GM20000 (cell line): ENCODE measurements around the gene LRRTM3.

Source experiments
- DNase-seq: peaks from one replicate; pipeline ENCODE4 v3.0.0; 2012; ENCODE audit warnings: low spot score
- TF ChIP-seq, protein P1 (sequence below): IDR thresholded peaks from 2 replicates; pipeline ENCODE4 v1.5.1; 2012; ENCODE audit warnings: mild to moderate bottlenecking, control low read depth; ENCODE audit errors: extremely low read depth, missing control alignments

Gene LRRTM3

DNA sequence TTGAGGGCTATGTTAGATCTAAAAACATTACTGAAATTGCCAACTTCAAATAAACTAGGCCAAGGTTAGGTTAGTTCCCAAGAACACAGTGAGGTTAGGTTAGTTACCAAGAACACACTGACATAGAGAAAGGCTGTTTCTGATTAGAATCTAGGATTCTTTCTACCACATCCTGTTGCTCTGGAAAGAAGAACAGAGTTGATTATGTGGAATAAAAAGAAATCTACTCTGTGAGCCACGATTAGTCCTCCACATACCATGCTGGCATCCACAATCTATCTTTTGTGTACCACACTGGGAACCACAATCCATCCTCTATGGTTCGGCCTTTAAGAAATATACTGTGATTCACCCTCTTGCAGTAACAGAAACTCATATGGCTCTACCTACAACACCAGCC lies 91.4 kb downstream of the LRRTM3 start:
- TF ChIP-seq, protein P1, sequence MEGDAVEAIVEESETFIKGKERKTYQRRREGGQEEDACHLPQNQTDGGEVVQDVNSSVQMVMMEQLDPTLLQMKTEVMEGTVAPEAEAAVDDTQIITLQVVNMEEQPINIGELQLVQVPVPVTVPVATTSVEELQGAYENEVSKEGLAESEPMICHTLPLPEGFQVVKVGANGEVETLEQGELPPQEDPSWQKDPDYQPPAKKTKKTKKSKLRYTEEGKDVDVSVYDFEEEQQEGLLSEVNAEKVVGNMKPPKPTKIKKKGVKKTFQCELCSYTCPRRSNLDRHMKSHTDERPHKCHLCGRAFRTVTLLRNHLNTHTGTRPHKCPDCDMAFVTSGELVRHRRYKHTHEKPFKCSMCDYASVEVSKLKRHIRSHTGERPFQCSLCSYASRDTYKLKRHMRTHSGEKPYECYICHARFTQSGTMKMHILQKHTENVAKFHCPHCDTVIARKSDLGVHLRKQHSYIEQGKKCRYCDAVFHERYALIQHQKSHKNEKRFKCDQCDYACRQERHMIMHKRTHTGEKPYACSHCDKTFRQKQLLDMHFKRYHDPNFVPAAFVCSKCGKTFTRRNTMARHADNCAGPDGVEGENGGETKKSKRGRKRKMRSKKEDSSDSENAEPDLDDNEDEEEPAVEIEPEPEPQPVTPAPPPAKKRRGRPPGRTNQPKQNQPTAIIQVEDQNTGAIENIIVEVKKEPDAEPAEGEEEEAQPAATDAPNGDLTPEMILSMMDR, result no peak
- no peak for DNase-seq

- TF ChIP-seq, protein P1, result no peak
- DNase-seq, result no peak
Observed at GRCh38 chr10:67022099-67022498, 96.3 kb downstream of the LRRTM3 start.

DNA sequence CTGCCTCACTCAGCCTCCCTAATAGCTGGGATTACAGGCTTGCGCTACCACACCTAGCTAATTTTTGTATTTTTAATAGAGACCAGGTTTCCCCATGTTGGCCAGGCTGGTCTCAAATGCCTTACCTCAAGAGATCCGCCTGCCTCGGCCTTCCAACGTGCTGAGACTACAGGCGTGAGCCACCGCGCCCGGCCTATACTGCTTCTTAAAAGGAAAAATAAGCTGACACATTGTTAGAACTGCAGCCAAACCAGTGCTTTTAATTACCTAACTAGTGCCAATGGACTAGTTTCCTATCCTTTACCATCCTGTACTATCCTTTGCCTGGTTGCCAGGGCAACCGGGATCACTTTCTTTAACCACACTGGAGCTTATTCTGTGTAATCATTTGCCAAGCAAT lies 108.0 kb downstream of the LRRTM3 start:
- TF ChIP-seq, protein P1, result no peak
- no peak for DNase-seq

GRCh38 chr10:67036808-67037207 lies 111.0 kb downstream of the LRRTM3 start:
- DNase-seq, result no peak
- TF ChIP-seq, protein P1, result no peak

GRCh38 chr10:67043041-67043440 lies 117.2 kb downstream of the LRRTM3 start:
- TF ChIP-seq, protein P1, result no peak

DNA sequence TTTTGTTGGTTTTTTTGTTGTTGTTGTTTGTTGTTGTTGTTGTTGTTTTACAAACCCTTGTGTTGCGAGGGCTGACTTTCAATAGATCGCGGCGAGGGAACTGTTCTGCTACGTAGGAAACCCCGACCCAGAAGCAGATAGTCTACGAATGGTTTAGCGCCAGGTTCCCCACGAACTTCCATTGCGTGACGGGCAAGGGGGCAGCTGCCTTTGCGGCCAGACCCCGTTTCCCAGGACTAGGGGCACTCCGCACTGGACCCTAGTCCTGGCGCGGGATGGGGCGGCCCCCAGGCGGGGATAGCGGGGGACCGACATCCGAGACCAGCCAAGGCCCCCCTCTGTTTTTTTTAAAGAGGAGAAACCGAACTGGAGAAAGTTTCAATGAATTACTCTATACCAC lies 119.6 kb downstream of the LRRTM3 start:
- DNase-seq, result no peak
- TF ChIP-seq, protein P1, result no peak

More at GRCh38 chr10:67043041-67043440, 117.2 kb downstream of the LRRTM3 start:
- no peak for DNase-seq

- TF ChIP-seq, protein P1, result no peak
Observed at GRCh38 chr10:67046507-67046906, 120.7 kb downstream of the LRRTM3 start.

More at GRCh38 chr10:67046507-67046906, 120.7 kb downstream of the LRRTM3 start:
- no peak for DNase-seq
